Right hindlimb (tissue), 1 donor: Measurements from ENCODE around the gene AQP9.

ENCODE experiments used
- DNase-seq: peaks from one replicate; pipeline ENCODE4 v3.0.0-alpha.2; 2018

The AQP9 gene

GRCh38 chr15:58228718-58229117, 90.5 kb downstream of the AQP9 start:
- DNase-seq: no peak

DNA sequence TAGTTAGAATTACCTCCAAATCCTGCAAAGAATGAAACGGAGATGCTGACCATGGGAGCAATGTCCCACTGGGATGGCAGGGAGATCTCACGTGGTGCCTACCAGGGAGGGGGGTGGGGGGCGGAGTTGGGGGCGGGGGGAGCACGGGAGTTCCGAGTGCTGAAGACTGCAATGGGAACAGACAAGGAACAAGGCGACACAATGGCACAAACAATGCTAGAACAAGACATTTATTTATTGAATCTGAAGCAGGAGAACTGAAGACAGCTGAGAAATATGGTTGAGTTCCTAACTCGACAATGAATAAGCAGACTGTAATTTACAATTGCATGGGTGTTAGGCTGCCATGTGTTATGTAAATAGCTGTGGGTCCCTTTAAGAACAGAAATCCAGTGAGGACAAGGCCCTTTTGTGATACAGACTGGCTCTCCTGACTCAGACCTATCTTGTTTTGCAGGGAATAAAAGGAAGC, 91.2 kb downstream of the AQP9 start:
- DNase-seq: no peak

- no peak for DNase-seq
Measured at GRCh38 chr15:58232281-58233065, 94.3 kb downstream of the AQP9 start.

GRCh38 chr15:58233341-58233740, 95.2 kb downstream of the AQP9 start:
- no peak for DNase-seq
